GM23338 (cell line): ENCODE data around the gene RMND5B. TPM values are rescaled to one million over a fixed set of nuclear protein-coding genes. Genes with fewer than 3 reads are reported as not detected.

Experiments
- ATAC-seq: fragments of 200-7000 bp; cut with Tn5 transposase; 3 replicates; pipeline ENCODE4 v1.9.1; 2020
- DNase-seq: peaks from one replicate; pipeline ENCODE4 v3.0.0-alpha.2; 2015; ENCODE audit warnings: low spot score
- H2AFZ ChIP-seq: fragments of 200-600 bp; sonication (generic); 2 replicates; pipeline ENCODE4 v1.8.0; 2016; ENCODE audit warnings: antibody characterized with exemption, mild to moderate bottlenecking, moderate library complexity
- H3F3A ChIP-seq: fragments of 200-600 bp; sonication (generic); replicated peaks from 2 replicates; pipeline ENCODE4 v1.8.0; 2017; ENCODE audit warnings: antibody characterized with exemption, mixed run types, low read depth
- H3K27ac ChIP-seq: fragments of 200-600 bp; sonication (generic); 2 replicates; pipeline ENCODE4 v1.6.1; 2016; ENCODE audit warnings: low read depth
- H3K27me3 ChIP-seq: fragments of 200-600 bp; sonication (generic); 2 replicates; pipeline ENCODE4 v1.8.0; 2016; ENCODE audit warnings: mild to moderate bottlenecking, mixed run types, moderate library complexity; ENCODE audit not compliant: insufficient read depth
- H3K36me3 ChIP-seq: fragments of 200-600 bp; sonication (generic); 2 replicates; pipeline ENCODE4 v1.8.0; 2016; ENCODE audit warnings: mild to moderate bottlenecking; ENCODE audit not compliant: insufficient read depth
- H3K4me1 ChIP-seq: fragments of 200-600 bp; sonication (generic); 2 replicates; pipeline ENCODE4 v1.8.0; 2016; ENCODE audit warnings: mild to moderate bottlenecking, moderate library complexity; ENCODE audit not compliant: insufficient read depth
- H3K4me2 ChIP-seq: fragments of 200-600 bp; sonication (generic); 2 replicates; pipeline ENCODE4 v1.7.1; 2017; ENCODE audit warnings: mixed run types
- H3K4me3 ChIP-seq: fragments of 200-600 bp; sonication (generic); 2 replicates; pipeline ENCODE4 v1.6.1; 2016; ENCODE audit warnings: mixed run types
- H3K79me2 ChIP-seq: fragments of 200-600 bp; sonication (generic); replicated peaks from 2 replicates; pipeline ENCODE4 v1.8.0; 2017; ENCODE audit warnings: mild to moderate bottlenecking; ENCODE audit not compliant: insufficient read depth
- H3K9me2 ChIP-seq: fragments of 200-600 bp; sonication (generic); 2 replicates; pipeline ENCODE4 v1.8.0; 2017; ENCODE audit not compliant: insufficient read depth
- H4K20me1 ChIP-seq: fragments of 200-600 bp; sonication (generic); replicated peaks from 2 replicates; pipeline ENCODE4 v1.8.0; 2017; ENCODE audit warnings: mild to moderate bottlenecking; ENCODE audit not compliant: insufficient read depth
- H3K27ac Mint-ChIP-seq: 2 replicates; pipeline ENCODE4 v1.8.0; 2020; ENCODE audit warnings: inconsistent platforms, mild to moderate bottlenecking, moderate library complexity, mixed read lengths
- H3K27me3 Mint-ChIP-seq: 3 replicates; pipeline ENCODE4 v1.8.0; 2022; ENCODE audit warnings: low read depth, mild to moderate bottlenecking, moderate library complexity, mixed read lengths, inconsistent platforms; ENCODE audit not compliant: insufficient read depth, poor library complexity
- H3K36me3 Mint-ChIP-seq: 3 replicates; pipeline ENCODE4 v1.8.0; 2021; ENCODE audit warnings: low read depth, mild to moderate bottlenecking, inconsistent platforms, moderate library complexity, mixed read lengths
- H3K4me1 Mint-ChIP-seq: 3 replicates; pipeline ENCODE4 v1.8.0; 2020; ENCODE audit warnings: mild to moderate bottlenecking, inconsistent platforms, mixed read lengths
- H3K4me3 Mint-ChIP-seq: 3 replicates; pipeline ENCODE4 v1.8.0; 2021; ENCODE audit warnings: moderate library complexity, mild to moderate bottlenecking, inconsistent platforms, mixed read lengths
- H3K9me3 Mint-ChIP-seq: 3 replicates; pipeline ENCODE4 v1.8.0; 2020; ENCODE audit warnings: moderate library complexity, mild to moderate bottlenecking, inconsistent platforms, mixed read lengths
- CREB1 ChIP-seq: fragments of 250-450 bp; sonication (Bioruptor Pico); IDR thresholded peaks from 2 replicates; pipeline ENCODE4 v1.5.0; 2020; ENCODE audit warnings: low read depth, mild to moderate bottlenecking, moderate library complexity
- EZH2 ChIP-seq: fragments of 200-600 bp; sonication (generic); IDR thresholded peaks from one replicate; pipeline ENCODE4 v1.8.0; 2017; ENCODE audit warnings: antibody characterized with exemption, mild to moderate bottlenecking, low read depth; ENCODE audit not compliant: unreplicated experiment
- EZH2phosphoT487 ChIP-seq: fragments of 200-600 bp; sonication (generic); IDR thresholded peaks from one replicate; pipeline ENCODE4 v1.8.1; 2018; ENCODE audit warnings: antibody characterized with exemption; ENCODE audit not compliant: unreplicated experiment
- JUNB ChIP-seq: IDR thresholded peaks from one replicate; pipeline ENCODE4 v1.6.1; 2016; ENCODE audit warnings: antibody characterized with exemption; ENCODE audit not compliant: unreplicated experiment
- NANOG ChIP-seq: IDR thresholded peaks from 2 replicates; pipeline ENCODE4 v1.6.1; 2016; ENCODE audit warnings: antibody characterized with exemption, borderline replicate concordance
- POLR2AphosphoS5 ChIP-seq: IDR thresholded peaks from 2 replicates; pipeline ENCODE4 v1.6.1; 2016; ENCODE audit warnings: antibody characterized with exemption, low read depth
- STAT1 ChIP-seq: IDR thresholded peaks from one replicate; pipeline ENCODE4 v1.6.1; 2016; ENCODE audit warnings: antibody characterized with exemption; ENCODE audit not compliant: unreplicated experiment
- ZNF114 ChIP-seq: fragments of 250-450 bp; sonication (Bioruptor Pico); IDR thresholded peaks from 2 replicates; pipeline ENCODE4 v1.5.0; 2020; ENCODE audit warnings: mild to moderate bottlenecking, moderate library complexity
- ZNF331 ChIP-seq: fragments of 250-450 bp; sonication (Bioruptor Pico); IDR thresholded peaks from 2 replicates; pipeline ENCODE4 v1.5.0; 2020; ENCODE audit warnings: low read depth, mild to moderate bottlenecking, moderate library complexity
- polyA plus RNA-seq: library from polyadenylated mRNA; unstranded; fragments of >200 nt; fragmentation: Nextera tagmentation; extraction: Ambion mirVana; gene quantifications from 2 replicates; pipeline ENCODE4 v1.2.1, GENCODE V29; 2016
- total RNA-seq: library from RNA; depleted of rRNA; stranded (reverse); fragments of >200 nt; shearing (Covaris generic); gene quantifications from 2 replicates; pipeline ENCODE4 v1.2.3, GENCODE V29; 2014
- TF ChIP-seq, protein P1 (sequence below), 2 experiments: fragments of 200-600 bp in 1 of 2; sonication (generic) in 1 of 2; conservative IDR thresholded peaks; 2 replicates each; pipeline versions ENCODE4 v1.5.1 to v1.6.1; 2016 to 2017; ENCODE audit warnings: antibody characterized with exemption in 2 of 2, low read depth in 2 of 2, mild to moderate bottlenecking in 2 of 2, moderate library complexity in 1 of 2
- TF ChIP-seq, protein P2 (sequence below): fragments of 250-450 bp; sonication (Bioruptor Pico); IDR thresholded peaks from 2 replicates; pipeline ENCODE4 v1.5.0; 2020; ENCODE audit warnings: mild to moderate bottlenecking, moderate library complexity
- TF ChIP-seq, protein P3 (sequence below): IDR thresholded peaks from 2 replicates; pipeline ENCODE4 v1.6.1; 2016; ENCODE audit warnings: antibody characterized with exemption

Gene RMND5B
- total and polyA plus RNA-seq, 2 experiments from 2014 or later = 47.5 to 101 TPM

DNA sequence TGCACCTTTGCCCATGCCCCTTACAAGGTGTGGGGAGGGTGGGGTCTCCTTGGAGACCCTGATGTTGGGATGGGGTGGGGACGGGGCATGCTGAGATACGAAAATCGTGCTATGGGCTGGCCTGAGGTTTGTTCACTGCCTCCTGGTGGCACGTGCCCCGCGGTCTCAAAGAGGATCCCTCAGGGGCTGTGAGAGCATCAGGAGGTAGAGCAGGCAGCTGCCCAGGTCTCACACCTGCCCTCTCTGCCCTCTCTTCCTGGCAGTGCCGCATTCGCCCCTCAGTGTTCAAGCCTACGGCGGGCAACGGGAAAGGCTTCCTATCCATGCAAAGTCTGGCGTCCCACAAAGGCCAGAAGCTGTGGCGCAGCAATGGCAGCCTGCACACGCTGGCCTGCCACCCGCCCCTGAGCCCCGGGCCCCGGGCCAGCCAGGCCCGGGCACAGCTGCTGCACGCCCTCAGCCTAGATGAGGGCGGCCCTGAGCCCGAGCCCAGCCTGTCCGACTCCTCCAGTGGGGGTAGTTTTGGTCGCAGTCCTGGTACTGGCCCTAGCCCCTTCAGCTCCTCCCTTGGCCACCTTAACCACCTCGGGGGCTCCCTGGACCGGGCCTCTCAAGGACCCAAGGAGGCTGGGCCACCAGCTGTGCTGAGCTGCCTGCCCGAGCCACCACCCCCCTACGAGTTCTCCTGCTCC, 10.8 kb upstream of the RMND5B start:
- H3K4me3 ChIP-seq = no peak overlapping the region
- no peaks in the 10 kb centered on the region; the same call in 1 of the 2 replicates for H4K20me1 ChIP-seq
- H3K9me3 Mint-ChIP-seq = no peaks in the 10 kb centered on the region
- ATAC-seq (no peak), DNase-seq (no peak)
- peaks cover 64% of the 10 kb centered on the region for H3K4me1 Mint-ChIP-seq
- peaks cover 46% of the 10 kb centered on the region for H3K36me3 Mint-ChIP-seq
- peaks cover 21% of the 10 kb centered on the region for H3K27me3 Mint-ChIP-seq
- TF ChIP-seq NANOG (no peak), JUNB (no peak), POLR2AphosphoS5 (no peak), EZH2phosphoT487 (no peak), STAT1 (no peak), ZNF331 (CRISPR knock-in tag) (no peak), ZNF114 (no peak), EZH2 (no peak), CREB1 (CRISPR knock-in tag) (no peak)
- TF ChIP-seq, protein P1, sequence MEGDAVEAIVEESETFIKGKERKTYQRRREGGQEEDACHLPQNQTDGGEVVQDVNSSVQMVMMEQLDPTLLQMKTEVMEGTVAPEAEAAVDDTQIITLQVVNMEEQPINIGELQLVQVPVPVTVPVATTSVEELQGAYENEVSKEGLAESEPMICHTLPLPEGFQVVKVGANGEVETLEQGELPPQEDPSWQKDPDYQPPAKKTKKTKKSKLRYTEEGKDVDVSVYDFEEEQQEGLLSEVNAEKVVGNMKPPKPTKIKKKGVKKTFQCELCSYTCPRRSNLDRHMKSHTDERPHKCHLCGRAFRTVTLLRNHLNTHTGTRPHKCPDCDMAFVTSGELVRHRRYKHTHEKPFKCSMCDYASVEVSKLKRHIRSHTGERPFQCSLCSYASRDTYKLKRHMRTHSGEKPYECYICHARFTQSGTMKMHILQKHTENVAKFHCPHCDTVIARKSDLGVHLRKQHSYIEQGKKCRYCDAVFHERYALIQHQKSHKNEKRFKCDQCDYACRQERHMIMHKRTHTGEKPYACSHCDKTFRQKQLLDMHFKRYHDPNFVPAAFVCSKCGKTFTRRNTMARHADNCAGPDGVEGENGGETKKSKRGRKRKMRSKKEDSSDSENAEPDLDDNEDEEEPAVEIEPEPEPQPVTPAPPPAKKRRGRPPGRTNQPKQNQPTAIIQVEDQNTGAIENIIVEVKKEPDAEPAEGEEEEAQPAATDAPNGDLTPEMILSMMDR (conservative IDR thresholded peaks at IDR 0.05; ENCODE audit: low read depth in 2 of 2) = no peak
- TF ChIP-seq, protein P2, sequence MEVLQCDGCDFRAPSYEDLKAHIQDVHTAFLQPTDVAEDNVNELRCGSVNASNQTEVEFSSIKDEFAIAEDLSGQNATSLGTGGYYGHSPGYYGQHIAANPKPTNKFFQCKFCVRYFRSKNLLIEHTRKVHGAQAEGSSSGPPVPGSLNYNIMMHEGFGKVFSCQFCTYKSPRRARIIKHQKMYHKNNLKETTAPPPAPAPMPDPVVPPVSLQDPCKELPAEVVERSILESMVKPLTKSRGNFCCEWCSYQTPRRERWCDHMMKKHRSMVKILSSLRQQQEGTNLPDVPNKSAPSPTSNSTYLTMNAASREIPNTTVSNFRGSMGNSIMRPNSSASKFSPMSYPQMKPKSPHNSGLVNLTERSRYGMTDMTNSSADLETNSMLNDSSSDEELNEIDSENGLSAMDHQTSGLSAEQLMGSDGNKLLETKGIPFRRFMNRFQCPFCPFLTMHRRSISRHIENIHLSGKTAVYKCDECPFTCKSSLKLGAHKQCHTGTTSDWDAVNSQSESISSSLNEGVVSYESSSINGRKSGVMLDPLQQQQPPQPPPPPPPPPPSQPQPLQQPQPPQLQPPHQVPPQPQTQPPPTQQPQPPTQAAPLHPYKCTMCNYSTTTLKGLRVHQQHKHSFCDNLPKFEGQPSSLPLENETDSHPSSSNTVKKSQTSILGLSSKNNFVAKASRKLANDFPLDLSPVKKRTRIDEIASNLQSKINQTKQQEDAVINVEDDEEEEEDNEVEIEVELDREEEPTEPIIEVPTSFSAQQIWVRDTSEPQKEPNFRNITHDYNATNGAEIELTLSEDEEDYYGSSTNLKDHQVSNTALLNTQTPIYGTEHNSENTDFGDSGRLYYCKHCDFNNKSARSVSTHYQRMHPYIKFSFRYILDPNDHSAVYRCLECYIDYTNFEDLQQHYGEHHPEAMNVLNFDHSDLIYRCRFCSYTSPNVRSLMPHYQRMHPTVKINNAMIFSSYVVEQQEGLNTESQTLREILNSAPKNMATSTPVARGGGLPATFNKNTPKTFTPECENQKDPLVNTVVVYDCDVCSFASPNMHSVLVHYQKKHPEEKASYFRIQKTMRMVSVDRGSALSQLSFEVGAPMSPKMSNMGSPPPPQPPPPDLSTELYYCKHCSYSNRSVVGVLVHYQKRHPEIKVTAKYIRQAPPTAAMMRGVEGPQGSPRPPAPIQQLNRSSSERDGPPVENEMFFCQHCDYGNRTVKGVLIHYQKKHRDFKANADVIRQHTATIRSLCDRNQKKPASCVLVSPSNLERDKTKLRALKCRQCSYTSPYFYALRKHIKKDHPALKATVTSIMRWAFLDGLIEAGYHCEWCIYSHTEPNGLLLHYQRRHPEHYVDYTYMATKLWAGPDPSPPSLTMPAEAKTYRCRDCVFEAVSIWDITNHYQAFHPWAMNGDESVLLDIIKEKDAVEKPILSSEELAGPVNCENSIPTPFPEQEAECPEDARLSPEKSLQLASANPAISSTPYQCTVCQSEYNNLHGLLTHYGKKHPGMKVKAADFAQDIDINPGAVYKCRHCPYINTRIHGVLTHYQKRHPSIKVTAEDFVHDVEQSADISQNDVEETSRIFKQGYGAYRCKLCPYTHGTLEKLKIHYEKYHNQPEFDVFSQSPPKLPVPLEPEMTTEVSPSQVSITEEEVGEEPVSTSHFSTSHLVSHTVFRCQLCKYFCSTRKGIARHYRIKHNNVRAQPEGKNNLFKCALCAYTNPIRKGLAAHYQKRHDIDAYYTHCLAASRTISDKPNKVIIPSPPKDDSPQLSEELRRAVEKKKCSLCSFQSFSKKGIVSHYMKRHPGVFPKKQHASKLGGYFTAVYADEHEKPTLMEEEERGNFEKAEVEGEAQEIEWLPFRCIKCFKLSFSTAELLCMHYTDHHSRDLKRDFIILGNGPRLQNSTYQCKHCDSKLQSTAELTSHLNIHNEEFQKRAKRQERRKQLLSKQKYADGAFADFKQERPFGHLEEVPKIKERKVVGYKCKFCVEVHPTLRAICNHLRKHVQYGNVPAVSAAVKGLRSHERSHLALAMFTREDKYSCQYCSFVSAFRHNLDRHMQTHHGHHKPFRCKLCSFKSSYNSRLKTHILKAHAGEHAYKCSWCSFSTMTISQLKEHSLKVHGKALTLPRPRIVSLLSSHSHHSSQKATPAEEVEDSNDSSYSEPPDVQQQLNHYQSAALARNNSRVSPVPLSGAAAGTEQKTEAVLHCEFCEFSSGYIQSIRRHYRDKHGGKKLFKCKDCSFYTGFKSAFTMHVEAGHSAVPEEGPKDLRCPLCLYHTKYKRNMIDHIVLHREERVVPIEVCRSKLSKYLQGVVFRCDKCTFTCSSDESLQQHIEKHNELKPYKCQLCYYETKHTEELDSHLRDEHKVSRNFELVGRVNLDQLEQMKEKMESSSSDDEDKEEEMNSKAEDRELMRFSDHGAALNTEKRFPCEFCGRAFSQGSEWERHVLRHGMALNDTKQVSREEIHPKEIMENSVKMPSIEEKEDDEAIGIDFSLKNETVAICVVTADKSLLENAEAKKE = no peak
- TF ChIP-seq, protein P3, sequence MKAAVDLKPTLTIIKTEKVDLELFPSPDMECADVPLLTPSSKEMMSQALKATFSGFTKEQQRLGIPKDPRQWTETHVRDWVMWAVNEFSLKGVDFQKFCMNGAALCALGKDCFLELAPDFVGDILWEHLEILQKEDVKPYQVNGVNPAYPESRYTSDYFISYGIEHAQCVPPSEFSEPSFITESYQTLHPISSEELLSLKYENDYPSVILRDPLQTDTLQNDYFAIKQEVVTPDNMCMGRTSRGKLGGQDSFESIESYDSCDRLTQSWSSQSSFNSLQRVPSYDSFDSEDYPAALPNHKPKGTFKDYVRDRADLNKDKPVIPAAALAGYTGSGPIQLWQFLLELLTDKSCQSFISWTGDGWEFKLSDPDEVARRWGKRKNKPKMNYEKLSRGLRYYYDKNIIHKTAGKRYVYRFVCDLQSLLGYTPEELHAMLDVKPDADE = no peak
- peaks cover 58% of the 10 kb centered on the region for H3K4me1 ChIP-seq
- H3K36me3 ChIP-seq = peaks cover 8% of the 10 kb centered on the region
- H3K27ac ChIP-seq = peak overlapping the region; percentile 76; the same call in 1 of the 2 replicates
- no peak overlapping the region for H3K4me3 Mint-ChIP-seq
- H3K4me2 ChIP-seq = no peak overlapping the region
- H3K27me3 ChIP-seq = no peaks in the 10 kb centered on the region
- H3K9me2 ChIP-seq = no peaks in the 10 kb centered on the region
- no peak overlapping the region for H3K27ac Mint-ChIP-seq
- H3K79me2 ChIP-seq = peaks cover 58% of the 10 kb centered on the region
- peaks cover 21% of the 10 kb centered on the region for H3F3A ChIP-seq
- no peak overlapping the region for H2AFZ ChIP-seq
